Measurements from ENCODE around the gene TPRN.

TPRN gene

DNA sequence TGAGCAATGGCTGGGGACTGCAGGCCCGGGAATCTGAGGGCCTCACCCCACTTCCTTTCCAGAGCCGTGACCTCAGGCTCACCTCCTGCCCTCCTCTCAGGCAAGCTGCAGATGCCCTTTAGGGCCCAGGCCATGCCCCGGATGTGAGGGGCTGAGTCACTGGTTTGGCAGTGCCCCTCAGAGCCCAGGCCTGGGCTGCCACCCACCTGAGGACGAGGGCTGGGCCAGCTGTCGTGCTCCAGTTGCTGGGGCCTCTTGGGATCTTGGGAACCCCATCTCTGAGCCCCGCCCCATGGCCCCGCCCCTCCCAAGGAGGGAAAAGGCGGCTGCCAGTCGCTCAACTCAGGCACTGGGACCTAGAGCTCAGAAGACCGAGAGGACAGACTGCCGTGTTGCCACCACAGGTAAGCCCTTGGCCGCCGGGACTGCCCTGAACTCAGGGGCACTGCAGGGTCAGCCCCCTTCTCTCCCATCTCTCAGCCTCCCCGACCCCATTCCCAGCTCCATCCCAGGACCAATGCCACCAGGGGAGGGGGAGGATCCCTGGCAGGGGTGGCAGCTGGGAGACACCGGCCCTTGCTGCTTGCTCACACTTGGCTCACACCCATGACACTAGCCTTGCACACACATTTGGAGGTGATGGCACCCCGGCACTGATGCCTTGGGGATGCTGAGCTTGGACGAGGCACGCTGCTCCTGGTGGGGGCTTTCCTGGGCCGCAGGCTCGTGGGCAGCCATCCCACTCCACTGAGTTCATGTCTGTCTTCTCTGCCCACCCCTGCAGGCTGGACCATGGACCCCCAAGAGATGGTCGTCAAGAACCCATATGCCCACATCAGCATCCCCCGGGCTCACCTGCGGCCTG, 24.5 kb upstream of the TPRN start, which contains the start of gene CYSRT1:
CYSRT1 (plus strand) TSS at position 345 of the 865 bp plus-strand sequence; CDS start at position 793, 448 bp downstream.
- DNase-seq: no peak

DNA sequence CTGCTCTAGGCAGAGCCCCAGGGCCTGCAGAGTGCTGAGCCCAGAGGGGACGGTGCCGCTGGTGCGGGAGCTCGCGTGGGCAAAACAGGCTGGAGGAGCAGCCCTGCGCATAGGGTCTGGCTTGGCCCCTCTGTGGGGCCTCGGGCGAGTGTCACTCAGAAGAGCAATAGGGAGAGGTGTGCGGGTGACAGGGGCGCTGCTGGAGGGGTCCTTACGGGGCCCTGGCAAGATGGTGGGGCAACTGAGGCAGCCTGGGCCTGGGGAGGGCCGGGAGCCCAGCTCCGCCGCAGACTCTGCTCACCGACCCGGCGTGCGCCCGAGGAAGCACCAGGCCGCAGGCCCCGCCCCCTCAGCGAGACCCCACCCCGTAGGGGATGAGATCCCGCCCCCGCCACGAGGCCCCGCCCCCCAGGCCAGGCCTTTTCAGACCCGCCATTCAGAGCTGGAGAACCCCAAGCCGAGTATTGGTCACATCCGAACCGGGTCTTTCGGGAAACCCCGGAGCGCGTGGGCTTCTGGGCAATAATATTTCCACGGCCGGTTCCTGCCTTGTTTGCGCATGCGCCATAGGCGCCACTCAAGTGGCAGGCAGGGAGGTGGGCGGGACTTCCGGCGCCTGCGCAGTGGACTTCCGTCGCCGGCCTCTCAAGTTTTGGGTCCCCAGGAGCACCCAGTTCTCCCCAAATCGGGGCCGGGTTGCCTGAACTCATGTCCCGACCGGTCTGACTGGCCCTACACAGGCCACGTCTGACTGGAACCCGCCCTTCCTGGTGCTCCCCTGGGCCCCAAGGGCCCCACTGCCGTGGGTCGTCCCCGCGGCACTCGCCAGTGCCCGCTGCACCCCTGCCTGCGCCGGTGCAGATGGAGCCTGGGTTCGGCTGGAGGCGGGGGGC, 22.8 kb upstream of the TPRN start:
- peak; percentile 94 for DNase-seq

DNA sequence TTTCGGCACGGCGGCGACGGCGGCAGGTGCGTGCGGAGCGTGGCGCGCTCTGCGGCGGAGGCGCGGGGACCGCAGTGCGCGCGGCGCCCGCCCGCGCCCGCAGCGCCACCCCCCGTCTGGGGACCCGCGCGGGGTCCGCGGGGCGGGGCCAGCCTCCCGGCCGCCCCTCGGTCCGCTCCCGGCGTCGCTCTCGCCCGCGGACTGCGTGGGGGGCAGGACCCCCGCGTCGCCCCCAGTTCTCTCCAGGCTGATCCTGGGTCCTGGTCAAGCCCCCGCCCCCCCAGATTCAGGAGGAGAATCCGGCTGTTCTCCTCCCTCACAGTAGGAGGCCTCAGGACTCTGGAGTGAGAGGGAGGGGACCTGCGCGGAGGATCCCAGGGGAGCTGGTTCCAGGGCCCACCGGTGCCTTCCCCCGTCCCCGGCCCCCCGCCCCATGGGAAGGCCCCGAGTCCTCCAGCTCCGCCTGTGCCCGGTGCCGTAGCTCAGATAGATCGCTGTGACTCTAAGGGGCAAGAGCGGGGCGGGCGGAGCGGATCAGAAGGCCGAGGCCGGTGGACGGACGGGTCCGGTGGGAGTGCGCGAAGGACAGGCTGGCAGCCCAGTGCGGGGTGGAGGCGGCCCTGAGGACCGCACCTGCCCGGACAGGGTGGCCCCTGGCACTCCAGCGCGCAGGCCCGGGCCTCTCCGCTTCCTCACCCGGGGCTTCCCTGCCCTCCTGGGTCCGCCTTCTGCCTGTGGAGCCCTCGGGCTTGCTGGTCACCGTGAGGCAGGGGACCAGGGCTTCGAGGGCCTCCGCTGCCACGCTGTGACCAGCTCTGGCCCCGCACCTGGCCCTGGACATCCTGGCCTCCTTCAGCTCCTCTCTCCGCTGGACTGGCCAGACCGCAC, 21.9 kb upstream of the TPRN start, which contains the start of gene RNF208:
RNF208 (minus strand) TSS at position 51 of the 888 bp plus-strand sequence. CDS start 1,028 bp downstream, outside the sequence.
- DNase-seq: no peak

DNA sequence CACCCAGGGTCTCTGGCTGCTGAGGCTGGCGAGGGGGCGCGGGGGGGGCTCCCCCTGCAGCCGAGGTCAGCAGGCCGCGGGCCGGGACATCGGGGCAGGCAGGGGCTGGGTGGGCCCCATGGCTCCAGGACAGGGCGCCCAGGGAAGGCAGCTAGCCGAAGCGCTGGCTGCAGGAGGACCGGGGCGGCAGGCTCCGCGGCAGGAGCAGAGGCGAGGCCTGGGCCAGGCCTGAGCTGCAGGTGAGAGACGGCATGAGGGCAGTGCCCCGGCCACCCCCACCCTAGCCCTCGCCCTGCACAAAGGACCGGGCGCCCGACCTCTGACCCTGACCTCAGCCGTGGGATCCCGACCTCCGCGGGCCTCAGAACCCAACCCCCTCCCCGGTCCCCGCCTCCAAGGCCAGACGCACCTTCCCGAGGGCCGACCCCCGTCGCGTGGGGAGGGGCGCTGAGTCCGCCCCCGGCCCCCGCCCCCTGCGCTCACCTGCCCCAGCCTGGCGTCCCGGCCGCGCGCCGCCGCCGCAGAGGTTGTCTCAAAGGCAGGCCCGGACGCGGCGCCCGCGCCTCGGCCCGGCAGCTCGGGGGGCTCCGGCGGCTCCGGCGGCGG, 21.1 kb upstream of the TPRN start:
- no peak for DNase-seq

DNA sequence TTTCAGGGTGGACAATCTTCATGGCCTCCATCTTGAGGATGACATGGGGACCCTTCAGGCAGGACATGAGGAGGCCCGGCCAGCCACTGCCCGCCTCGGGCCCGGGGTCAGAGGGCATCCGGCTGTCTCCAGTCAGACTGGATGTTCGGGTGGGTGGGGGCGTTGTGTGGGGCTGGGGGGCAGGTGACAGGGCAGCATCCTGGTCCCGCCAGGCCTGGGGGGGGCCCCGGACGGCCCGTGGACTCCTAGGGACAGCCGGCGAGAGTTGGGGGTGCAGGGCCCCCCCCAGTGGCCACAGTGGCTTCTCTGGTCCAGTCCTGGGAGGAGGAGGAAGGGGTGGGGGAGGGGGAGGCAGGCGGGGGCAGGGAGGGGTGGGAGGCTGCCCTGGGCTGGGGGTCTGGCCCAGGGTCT, 20.6 kb upstream of the TPRN start:
- DNase-seq: no peak

DNA sequence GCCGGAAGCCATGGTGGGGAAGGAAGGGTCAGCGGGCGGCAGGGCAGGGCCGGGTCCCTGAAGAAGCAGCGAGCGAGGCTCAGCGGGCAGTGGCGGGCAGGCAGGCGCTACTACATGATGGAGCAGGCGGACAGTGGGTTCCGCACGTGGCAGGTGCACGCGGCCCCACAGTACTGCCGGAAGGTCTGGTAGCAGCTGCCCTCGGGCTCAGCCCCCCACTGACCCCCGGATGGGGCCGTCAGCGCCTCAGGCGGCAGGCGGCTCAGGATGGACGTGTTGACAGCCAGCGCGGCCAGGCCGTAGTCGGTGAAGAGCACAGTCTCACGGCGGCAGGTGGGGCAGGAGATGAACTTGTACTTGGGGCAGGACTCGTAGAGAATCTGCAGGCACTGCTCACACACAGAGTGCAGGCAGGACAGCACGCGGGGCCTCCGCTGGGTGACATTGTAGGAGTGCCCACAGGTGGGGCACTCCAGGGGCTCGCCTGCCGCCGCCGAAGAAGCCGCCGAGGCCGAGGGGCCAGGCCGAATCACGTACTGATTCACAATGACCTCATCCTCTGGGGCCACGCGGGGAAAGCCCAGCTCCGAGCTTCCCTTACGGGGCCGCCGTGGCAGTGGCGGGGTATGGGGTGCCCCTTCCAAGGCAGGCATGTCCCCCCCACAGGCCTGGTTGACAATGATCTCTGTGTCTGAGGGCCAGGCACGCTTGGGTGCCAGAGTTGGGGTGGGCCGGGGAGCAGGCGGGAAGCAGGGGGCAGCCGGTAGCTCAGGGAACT, 20.0 kb upstream of the TPRN start:
- no peak for DNase-seq

DNA sequence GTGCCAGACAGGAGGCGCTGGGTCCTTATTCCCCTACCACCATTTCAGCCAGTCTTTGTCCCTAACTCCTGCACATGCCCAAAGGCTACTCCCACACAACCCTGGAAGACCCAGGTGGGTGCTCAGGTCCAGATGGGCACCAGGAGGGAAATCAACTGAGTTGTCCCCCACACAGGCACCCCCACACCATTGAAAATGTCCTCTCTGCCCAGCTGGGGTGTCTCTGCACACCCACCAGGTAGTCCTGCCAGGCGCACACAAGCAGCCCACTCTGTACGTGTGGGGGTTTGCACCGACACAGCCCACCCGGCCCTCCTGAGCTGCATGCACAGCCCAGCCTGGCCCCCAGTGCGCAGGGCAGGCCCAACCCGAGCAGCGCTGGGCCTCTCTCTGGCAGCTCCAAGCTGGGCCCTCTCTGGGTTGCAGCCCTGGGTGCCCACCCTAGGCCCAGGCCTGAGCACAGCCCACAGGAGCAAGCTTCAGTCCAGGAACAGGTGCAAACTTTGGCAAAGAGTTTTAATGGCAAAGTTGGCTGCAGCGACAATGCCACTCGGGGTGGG, 19.3 kb upstream of the TPRN start:
- no peak for DNase-seq

DNA sequence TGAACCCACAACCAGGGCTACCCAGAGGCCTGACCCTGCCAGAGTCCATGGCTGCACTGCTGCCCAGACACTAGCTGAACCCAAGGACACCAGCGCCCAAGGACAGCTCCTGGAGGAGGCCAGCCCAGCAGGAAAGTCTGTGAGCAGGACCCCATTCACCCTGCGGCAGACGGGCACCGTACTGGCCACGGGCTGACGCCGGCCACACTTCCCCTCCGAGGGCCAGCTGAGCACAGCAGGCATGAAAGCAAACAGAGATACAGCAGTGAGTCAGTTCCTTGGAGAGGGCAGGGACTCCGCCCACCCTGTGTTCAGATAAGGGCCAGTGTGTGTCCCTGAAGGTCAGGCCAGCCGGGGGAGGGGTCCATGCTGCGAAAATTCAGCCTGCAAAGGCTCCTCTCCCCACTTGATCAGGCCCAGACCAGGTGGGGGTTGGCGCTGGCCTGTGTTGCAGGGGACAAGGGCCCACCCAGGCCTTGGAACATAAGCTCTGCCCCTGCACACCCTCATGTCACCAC, 18.3 kb upstream of the TPRN start:
- DNase-seq: no peak

DNA sequence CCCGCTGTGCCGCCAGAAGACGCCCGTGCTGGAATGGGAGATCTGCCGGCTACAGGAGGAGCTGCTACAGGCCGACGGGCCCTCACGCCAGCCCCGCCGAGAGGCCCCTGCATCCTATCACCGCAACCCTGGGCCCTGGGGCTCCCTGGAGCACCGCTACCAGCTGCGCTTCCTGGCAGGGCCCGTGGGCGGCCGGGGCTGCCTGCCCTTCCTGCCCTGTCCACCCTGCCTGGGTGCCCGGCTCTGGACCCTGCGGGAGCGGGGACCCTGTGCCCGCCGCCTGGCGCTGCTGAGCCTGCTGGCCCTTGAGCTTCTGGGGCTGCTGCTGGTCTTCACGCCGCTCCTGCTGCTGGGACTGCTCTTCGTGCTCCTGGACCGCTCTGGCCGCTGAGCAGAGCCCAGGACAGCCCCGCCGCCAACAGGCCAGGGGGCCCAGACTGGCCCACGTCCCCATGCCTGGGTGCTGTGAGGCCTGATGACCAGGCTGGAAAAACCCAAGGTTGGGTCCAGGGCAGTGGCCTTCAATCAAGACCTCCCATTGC, 17.7 kb upstream of the TPRN start:
- DNase-seq: no peak

DNA sequence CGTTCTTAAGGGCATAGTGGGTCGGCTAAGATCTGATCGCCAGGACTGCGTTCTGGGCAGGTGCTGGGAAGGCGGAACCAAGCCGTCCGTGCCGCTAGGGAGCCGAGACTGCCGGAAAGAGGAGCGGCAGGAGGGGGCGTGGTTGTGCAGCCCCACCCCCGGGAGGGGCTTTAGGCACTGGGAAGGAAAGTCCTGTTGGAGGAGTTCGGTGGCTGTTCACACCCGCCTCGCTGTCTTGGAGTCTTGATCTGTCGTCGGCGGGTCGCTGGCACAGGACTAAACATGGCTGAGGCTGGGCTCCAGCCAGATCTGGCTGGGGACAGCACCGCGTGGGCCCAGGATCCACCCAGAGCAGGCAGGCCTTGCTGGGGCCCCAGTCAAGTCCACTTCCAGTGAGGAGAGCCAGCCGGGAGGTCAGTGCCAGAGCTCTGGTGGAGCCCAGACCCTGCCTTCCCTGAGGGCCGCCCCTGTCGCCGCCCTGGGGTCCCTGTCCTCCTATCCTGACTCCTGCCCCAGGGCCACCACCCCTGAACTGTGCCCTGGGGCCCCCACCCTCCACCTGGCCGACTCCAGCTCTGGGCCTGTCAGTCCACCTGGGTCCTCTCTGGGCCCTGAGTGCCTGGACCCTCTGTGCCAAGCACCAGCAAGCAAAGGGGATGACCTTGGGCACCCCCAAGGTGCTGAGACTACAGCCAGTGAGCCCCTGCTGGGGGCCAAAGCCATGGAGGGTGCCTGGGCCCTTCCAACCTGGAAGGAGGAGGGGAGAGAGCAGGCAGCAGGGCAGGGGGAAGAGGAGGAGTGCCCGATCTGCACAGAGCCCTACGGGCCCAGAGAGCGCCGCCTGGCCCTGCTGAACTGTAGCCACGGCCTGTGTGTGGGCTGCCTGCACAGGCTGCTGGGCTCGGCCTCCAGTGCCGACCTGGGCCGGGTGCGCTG, 17.0 kb upstream of the TPRN start:
- DNase-seq: peak; percentile 48

DNA sequence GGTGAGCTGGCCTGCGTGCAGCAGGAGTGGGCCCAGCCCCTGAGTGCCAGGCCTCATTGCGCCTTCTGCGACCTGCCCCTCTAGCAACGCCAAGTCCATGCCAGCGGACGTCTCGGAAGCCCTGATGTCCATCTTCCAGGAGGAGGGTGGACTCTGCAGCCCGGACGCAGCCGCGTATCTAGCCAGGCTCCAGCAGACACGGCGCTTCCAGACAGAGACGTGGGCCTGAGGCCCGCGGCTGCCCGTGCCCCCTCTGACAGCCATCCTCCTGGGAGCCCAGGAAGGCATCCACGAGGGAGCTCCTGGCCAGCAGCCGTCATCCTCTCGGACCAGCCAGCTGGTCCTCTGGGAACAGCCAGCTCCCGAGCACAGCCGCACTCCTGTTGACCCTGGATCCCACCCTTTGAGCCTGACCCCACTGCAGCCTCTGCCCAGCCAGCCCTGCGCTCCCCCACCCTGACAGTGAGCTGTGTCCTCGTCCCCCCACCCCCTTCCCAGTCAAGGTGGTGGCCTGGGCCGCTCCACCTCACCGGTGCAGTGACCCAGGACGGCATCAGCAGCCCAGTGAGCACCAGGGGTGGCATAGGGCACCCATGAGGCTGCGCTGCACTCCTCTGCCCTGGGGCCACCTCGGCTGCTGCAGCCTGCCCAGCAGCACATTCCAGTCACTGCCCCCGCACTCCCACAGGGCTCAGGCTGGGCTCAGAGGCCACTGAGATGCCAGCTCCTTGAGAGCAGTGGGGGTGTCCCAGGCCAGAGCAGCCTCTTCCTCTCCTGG, 15.8 kb upstream of the TPRN start:
- no peak for DNase-seq

DNA sequence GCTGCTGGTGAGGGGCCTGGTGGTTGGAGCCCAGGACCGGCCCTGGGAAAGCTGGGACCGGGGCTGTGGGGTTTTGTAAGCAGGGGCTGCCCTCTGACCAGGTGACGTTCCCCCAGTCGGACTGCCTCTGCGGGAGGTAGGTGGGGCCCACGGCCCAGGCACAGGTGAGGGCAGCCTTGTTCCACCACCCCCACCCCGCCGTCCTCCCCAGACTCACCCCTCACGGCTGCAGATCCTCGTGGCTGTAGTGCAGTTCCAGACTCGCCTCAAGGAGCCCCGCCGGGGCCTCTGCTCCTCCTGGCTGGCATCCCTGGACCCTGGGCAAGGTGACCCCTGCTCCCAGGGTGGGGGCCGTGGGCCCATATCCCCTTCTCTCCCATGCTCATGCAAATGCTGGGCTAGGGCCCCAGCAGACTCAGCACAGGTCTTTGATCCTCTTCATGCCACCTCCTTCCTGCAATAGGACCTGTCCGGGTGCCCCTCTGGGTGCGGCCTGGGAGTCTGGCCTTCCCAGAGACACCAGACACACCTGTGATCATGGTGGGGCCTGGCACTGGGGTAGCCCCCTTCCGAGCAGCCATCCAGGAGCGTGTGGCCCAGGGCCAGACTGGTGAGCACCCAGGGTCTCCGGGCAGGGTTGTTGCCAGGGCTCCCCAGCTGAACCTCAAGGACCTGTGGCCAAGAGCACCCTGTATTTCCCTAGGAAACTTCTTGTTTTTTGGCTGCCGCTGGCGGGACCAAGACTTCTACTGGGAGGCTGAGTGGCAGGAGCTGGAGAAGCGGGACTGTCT, 14.8 kb upstream of the TPRN start:
- DNase-seq: no peak

DNA sequence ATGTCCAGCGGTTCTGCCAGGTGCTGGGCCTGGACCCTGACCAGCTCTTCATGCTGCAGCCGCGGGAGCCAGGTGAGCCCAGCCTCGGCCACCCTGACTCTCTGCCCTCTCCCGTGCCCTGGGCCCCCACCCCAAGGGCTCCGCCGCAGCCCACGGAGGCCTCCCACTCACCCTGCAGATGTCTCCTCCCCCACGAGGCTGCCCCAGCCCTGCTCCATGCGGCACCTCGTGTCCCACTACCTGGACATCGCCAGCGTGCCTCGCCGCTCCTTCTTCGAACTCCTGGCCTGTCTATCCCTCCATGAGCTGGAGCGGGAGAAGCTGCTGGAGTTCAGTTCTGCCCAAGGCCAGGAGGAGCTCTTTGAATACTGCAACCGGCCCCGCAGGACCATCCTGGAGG, 14.1 kb upstream of the TPRN start:
- DNase-seq: no peak

DNA sequence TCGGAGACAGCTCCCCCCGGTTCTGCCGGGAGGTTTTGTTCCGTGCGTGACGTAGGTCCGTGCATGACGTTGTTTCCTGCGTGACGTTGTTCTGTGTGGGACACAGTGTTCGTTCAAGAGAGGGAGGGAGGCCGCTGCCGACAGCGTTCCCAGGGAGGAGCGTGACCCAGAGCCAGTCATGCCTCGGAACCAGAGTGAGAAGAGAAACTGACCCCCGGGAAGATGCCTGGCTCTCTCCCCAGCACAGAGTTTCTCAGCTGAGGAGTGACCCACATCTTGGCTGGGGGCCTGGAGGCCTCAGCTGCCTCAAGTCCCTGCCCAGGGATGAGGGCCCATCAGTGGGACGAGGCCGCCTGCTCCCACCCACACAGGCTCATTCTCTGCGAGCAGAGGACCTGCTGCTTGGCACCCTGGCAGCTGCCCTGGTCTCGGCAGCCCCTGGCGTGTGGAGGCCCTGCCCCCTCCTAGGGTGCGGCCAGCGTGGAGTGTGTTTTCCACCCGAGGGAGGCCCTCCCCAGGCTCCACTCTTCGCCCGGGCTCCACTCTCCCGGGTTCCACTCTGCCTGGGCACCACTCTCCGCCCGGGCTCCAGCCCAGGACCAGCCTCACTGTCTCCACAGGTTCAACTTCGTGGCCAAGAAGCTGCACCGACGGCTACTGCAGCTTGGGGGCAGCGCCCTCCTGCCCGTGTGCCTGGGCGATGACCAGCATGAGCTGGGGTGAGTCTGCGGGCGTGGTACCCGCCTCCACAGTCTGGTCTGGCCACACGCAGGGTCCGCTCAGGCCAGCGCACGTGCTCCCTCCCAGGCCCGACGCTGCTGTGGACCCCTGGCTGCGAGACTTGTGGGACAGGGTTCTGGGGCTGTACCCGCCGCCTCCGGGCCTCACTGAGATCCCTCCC, 12.9 kb upstream of the TPRN start:
- DNase-seq: no peak

DNA sequence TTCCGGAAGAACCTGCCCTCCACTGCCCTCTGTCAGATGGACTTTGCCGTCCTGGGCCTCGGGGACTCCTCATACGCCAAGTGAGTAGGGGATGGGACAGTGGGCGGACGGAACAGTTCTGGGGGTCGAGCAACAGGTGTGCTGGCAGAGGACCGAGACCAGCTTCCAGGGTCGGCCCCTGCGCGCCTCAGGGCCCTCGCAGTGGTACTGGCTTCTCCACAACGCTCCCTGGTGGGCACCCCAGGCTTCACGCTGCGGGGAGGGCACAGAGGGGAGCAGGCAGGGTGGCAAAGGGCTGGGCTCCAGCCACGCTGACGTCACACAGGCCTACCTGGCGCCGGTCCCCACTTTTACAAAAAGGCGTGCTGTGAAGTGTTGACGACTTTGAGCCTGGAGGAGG, 12.0 kb upstream of the TPRN start:
- DNase-seq: no peak

DNA sequence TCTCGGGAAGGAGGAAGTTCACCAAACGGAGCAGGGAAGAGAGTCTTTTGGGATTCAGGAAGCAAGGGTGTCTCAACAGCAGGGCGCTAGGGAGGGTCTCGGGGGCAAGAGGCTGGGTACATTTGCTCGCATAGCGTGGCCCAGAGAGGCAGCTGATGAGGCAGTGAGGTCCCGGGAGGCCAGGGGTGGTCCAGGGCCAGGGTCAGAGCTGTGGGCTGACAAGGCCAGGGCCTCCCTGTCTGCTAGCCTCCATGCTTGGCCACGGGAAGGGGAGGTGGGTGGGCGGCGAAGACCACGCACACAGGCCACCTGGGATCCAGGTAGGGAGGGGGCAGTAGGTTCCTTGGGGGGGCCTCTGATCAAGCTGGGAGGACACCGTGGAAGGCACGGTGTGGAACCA, 11.0 kb upstream of the TPRN start:
- no peak for DNase-seq

DNA sequence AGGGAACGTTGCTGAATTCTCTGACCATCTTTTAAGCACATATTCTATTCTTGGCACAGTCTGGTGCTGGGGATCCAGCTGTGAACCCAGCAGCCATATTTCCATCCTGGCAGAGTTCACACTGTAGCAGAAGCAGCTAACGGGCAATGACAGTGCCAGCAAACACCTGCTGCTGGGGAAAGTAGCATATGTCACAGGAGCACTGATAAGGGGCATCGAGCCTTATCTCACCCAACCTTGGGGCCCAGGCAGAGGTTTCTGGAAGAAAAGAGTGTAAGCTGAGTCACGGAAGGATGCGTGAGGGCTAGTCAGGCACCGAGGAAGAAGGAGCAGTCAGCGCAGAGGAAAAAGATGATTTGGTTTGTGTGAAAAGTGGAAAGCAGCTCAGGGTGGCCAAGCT, 6.1 kb upstream of the TPRN start:
- no peak for DNase-seq

All from NCI-H1048 (cell line).